ENCODE measurements around the gene ZNF468.
"Not testable (repeated sequence)": the region's sequence is repeated elsewhere in the genome, so short reads cannot be mapped to it uniquely, and the experiment has no call there.

The ZNF468 gene

DNA sequence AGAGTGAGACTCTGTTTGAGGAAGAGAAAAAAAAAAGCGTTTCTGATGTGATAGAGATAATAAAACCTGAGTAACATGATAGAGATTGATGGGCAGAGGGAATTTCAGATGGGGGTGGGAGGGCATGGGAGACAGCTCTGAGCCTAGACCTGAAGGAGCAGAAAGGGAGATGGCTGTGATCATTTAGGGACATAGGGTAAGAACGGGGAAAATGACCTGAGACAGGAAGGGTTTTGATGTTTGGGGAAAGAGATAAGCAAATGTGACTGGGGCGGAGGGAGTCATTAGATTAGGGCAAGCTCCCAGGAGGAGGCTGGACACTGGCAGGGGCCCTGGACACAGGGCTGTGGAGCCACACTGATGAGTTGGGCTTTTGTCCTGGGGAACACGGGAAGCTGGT lies 33.9 kb upstream of the ZNF468 start:
- Histone ChIP-seq H3K27me3 (no peaks in the 10 kb centered on the region), H3K4me2 (no peak overlapping the region), H3K27ac (no peak overlapping the region), H3K4me3 (no peak overlapping the region), H3K9me3 (replicated peaks in 1 of 11) (peaks cover 4 to 25% (median 5%) of the 10 kb centered on the region in 11 experiments; a peak in 19 of 22 replicates), H3K9ac (no peak overlapping the region), H3K36me3 (peaks cover 82 to 88% (median 84%) of the 10 kb centered on the region in 11 experiments), H4K20me1 (peaks cover 0 to 33% (median 3%) of the 10 kb centered on the region in 11 experiments; a peak in 10 of 22 replicates), H3K4me1 (peaks cover 5 to 13% (median 6%) of the 10 kb centered on the region in 10 experiments; a peak in 19 of 20 replicates)
- no peak for TF ChIP-seq Cebpa-rat (IDR thresholded peaks at IDR 0.05)

DNA sequence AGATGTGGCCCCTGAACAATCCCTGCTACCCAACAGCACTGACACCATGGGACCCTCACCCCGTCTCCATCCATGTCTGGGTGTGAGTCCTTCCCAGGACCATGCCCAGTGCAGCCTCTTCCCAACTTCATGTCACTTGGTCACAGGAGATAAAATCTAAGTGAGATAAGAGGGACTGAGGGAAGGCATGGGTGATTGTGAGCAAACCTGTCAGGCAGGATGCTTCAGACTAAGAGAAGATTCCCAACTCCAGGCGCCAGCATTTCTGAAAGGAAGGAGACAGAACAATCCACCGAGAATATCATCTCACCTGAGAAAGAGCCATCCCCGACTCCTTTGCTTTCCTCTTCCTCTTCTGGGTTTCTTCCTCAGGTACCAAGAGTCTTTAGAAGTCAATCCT lies 32.5 kb upstream of the ZNF468 start:
- no peaks in the 10 kb centered on the region for H3K27me3 ChIP-seq
- H3K36me3 ChIP-seq: peaks cover 88 to 95% (median 90%) of the 10 kb centered on the region in 11 experiments

DNA sequence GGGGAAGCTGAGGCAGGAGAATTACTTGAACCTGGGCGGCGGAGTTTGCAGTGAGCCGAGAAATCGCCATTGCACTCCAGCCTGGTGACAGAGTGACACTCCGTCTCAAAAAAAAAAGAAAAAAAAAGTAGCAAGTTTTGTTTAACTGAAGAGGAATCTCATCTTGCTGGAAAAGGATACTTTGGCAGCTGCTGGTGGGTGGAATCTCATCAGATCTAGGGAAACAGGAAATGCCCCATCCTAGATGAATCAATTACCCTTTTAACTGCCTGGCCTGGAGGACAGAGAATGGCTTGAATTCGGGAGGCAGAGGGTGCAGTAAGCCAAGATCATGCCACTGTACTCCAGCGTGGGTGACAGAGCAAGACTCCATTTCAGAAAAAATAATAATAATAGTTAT lies 31.7 kb upstream of the ZNF468 start:
- H3K9ac ChIP-seq: no peak overlapping the region
- no peak overlapping the region for H3K4me3 ChIP-seq
- H3K27ac ChIP-seq: no peak overlapping the region
- H3K27me3 ChIP-seq: no peaks in the 10 kb centered on the region
- no peaks in the 10 kb centered on the region for H3K4me1 ChIP-seq
- TF ChIP-seq Cebpa-rat (IDR thresholded peaks at IDR 0.05): no peak
- H3K4me2 ChIP-seq: no peak overlapping the region
- H3K36me3 ChIP-seq: peaks cover 88 to 95% (median 91%) of the 10 kb centered on the region in 11 experiments
- peaks cover 24 to 37% (median 27%) of the 10 kb centered on the region in 11 experiments for H3K9me3 ChIP-seq (replicated peaks in 1 of 11)
- peaks cover 0 to 22% (median 0%) of the 10 kb centered on the region in 11 experiments; a peak in 9 of 22 replicates for H4K20me1 ChIP-seq

More for the DNA sequence above, 32.5 kb upstream of the ZNF468 start:
- TF ChIP-seq Cebpa-rat (IDR thresholded peaks at IDR 0.05): no peak
- Histone ChIP-seq H3K27ac (no peak overlapping the region), H3K4me1 (no peaks in the 10 kb centered on the region), H4K20me1 (peaks cover 0 to 31% (median 0%) of the 10 kb centered on the region in 11 experiments; a peak in 10 of 22 replicates), H3K4me3 (no peak overlapping the region), H3K9me3 (replicated peaks in 1 of 11) (peaks cover 15 to 35% (median 18%) of the 10 kb centered on the region in 11 experiments), H3K4me2 (no peak overlapping the region), H3K9ac (no peak overlapping the region)

DNA sequence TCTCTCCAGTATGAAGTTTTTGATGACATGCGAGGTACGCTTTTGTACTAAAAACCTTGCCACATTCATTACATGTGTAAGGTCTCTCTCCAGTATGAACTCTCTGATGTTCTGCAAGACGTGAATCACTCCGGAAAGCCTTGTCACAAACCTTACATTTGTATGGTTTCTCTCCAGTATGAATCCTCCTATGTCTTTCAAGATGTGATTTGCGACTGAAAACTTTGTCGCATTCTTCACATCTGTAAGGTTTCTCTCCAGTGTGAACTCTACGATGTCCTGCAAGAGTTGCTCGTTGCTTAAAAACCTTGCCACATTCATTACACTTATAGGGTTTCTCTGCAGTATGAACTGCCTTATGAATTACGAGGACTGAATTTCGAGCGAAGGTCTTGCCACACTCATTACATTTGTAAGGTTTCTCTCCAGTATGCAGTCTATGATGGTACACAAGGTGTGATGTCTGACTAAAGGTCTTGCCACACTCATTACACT lies 23.5 kb upstream of the ZNF468 start:
- no peaks in the 10 kb centered on the region; a peak in 1 of 22 replicates for H3K27me3 ChIP-seq
- H3K4me1 ChIP-seq: no peaks in the 10 kb centered on the region
- peak overlapping the region; percentile 11 to 44 (median 22); a peak in 9 of 20 replicates for H3K4me3 ChIP-seq
- no peak overlapping the region for H3K4me2 ChIP-seq
- H4K20me1 ChIP-seq: no peaks in the 10 kb centered on the region
- no peak for TF ChIP-seq Cebpa-rat (IDR thresholded peaks at IDR 0.05)
- no peak overlapping the region for H3K9ac ChIP-seq
- H3K9me3 ChIP-seq (replicated peaks in 1 of 11): peaks cover 74 to 97% (median 85%) of the 10 kb centered on the region in 11 experiments
- no peak overlapping the region for H3K27ac ChIP-seq
- peaks cover 81 to 96% (median 91%) of the 10 kb centered on the region in 11 experiments for H3K36me3 ChIP-seq

DNA sequence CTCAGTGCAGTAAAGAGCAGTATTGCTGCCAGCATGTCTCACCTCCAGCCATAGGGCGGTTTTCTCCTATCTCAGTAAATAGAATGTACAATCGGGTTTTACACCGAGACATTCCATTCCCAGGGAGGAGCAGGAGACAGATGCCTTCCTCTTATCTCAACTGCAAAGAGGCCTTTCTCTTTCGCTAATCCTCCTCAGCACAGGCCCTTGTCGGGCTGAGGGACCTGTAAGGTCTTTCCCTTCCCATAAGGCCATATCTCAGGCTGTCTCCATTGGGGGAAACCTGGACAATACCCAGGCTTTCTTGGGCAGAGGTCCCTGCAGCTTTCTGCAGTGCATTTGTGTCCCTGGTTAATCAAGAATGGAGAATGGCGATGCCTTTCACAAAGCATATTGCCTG lies 15.6 kb upstream of the ZNF468 start:
- not testable (repeated sequence) for H3K9ac ChIP-seq, H3K4me3 ChIP-seq, H4K20me1 ChIP-seq, H3K4me2 ChIP-seq, H3K4me1 ChIP-seq, H3K27me3 ChIP-seq, H3K27ac ChIP-seq
- Histone ChIP-seq H3K36me3 (peaks cover 5 to 18% (median 12%) of the 10 kb centered on the region in 11 experiments; a peak in 21 of 22 replicates), H3K9me3 (replicated peaks in 1 of 11) (peaks cover 0 to 24% (median 10%) of the 10 kb centered on the region in 11 experiments; a peak in 12 of 22 replicates)

DNA sequence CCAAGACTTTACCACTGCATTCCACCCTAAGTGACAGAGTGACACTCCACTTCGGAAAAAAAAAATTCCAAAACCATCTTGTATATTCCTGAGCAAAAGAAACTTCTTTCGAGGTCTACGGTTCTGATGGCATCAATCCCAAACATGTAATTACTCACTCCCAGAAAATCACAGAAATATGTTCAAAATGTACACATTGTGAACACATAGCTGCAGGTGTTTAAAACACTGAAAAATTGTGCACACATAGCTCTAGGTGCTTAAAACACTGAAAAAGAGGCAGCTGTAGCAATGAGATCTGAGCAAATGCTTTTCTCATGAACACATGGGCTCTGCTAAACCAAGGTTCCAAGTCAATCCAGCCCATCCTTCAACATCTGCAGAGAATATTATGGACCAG lies 14.0 kb upstream of the ZNF468 start:
- H3K9ac ChIP-seq: no peak overlapping the region
- H3K4me2 ChIP-seq: no peak overlapping the region
- no peak overlapping the region for H3K27ac ChIP-seq
- H3K36me3 ChIP-seq: peaks cover 0 to 10% (median 0%) of the 10 kb centered on the region in 11 experiments; a peak in 5 of 22 replicates
- H4K20me1 ChIP-seq: no peaks in the 10 kb centered on the region
- no peak for TF ChIP-seq Cebpa-rat (IDR thresholded peaks at IDR 0.05)
- no peaks in the 10 kb centered on the region for H3K27me3 ChIP-seq
- peaks cover 0 to 18% (median 6%) of the 10 kb centered on the region in 11 experiments; a peak in 5 of 22 replicates for H3K9me3 ChIP-seq (replicated peaks in 1 of 11)
- no peak overlapping the region for H3K4me3 ChIP-seq
- H3K4me1 ChIP-seq: no peaks in the 10 kb centered on the region

DNA sequence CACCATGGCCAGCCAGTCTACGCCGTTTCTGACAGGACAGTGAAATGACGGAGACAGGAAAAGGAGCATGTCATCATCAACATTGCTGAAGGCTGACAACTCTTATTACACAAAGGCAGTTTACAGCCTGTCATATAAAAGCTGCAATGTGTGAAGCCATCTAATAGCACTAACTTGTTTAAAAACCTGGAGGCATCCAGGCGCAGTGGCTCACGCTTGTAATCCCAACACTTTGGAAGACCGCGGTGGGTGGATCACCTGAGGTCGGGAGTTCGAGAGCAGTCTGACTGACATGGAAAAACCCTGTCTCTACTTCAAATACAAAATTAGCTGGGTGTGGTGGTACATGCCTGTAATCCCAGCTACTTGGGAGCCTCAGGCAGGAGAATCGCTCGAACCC lies 10.6 kb upstream of the ZNF468 start:
- H3K4me3 ChIP-seq, H3K4me2 ChIP-seq, H3K4me1 ChIP-seq, H3K27me3 ChIP-seq, H3K36me3 ChIP-seq, H4K20me1 ChIP-seq, H3K27ac ChIP-seq, H3K9ac ChIP-seq: not testable (repeated sequence)
- H3K9me3 ChIP-seq (replicated peaks in 1 of 11): peaks cover 0 to 16% (median 6%) of the 10 kb centered on the region in 11 experiments; a peak in 5 of 22 replicates

DNA sequence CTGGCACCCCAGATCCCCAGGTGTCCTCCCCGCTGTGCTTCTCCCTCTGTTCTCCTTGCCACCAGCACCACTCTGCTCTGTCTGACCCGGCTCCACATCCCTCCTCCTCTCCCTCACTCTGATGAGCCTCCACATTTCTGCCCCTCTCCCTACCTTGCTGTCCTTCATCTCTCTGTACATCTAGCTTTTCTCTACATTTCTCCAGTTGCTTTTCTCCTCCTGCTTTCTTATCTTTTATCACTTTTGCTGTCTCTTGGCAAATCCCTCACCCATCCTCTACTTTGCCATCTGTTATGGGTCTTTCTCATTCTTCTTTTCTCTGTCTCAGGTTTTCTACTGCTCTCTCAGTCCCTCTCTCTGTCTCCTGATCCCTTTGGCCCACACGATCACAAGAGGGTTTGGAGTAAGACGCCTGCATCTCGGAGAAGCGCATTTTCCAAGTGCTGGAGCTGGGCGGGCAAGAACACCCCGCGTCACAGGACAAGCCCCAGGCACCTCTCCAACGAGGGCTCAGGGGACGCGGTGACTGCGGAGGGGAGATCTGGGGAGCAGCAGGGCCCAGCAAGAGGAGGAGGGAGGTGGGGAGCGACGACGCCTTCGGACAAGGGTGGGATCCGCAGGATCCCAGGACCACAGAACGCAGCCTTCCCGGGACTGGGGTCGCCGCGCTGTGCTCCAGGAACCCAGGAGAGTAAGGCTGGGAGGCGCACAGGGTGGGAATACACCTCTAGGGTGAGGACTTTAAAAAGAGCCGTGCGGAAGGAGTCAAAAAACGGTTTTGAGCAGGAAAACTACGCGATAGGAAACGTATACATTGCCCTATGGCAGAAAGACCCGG lies 660 bp downstream of the ZNF468 start:
- peaks cover 26 to 33% (median 31%) of the 10 kb centered on the region in 11 experiments for H3K36me3 ChIP-seq
- not testable (repeated sequence) for H4K20me1 ChIP-seq; H3K27me3 ChIP-seq; H3K9me3 ChIP-seq (replicated peaks in 1 of 11)
- H3K27ac ChIP-seq: peak overlapping the region; percentile 63 to 86 (median 80); a peak in 21 of 22 replicates
- H3K4me3 ChIP-seq: peak overlapping the region; percentile 75 to 82 (median 78)
- H3K9ac ChIP-seq: peak overlapping the region; percentile 78 to 90 (median 85)
- peak overlapping the region; percentile 60 to 84 (median 71) for H3K4me2 ChIP-seq
- H3K4me1 ChIP-seq: peaks cover 0 to 12% (median 4%) of the 10 kb centered on the region in 10 experiments; a peak in 11 of 20 replicates

DNA sequence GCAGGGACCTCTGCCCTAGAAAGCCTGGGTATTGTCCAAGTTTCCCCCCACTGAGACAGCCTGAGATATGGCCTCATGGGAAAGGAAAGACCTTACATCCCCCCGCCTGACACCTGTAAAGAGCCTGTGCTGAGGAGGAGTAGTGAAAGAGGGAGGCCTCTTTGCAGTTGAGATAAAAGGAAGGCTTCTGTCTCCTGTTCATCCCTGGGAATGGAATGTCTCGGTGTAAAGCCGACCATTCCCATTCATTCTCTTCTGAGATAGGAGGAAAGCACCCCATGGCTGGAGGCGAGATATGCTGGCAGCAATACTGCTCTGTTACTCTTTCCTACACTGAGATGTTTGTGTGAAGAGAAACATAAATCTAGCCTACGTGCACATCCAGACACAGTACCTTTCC lies 10.1 kb downstream of the ZNF468 start:
- Histone ChIP-seq H3K36me3 (peaks cover 93 to 100% (median 97%) of the 10 kb centered on the region in 11 experiments), H3K9me3 (replicated peaks in 1 of 11) (peaks cover 40 to 84% (median 46%) of the 10 kb centered on the region in 11 experiments)
- not testable (repeated sequence) for H3K27me3 ChIP-seq, H3K9ac ChIP-seq, H3K4me1 ChIP-seq, H3K27ac ChIP-seq, H3K4me2 ChIP-seq, H3K4me3 ChIP-seq, H4K20me1 ChIP-seq

DNA sequence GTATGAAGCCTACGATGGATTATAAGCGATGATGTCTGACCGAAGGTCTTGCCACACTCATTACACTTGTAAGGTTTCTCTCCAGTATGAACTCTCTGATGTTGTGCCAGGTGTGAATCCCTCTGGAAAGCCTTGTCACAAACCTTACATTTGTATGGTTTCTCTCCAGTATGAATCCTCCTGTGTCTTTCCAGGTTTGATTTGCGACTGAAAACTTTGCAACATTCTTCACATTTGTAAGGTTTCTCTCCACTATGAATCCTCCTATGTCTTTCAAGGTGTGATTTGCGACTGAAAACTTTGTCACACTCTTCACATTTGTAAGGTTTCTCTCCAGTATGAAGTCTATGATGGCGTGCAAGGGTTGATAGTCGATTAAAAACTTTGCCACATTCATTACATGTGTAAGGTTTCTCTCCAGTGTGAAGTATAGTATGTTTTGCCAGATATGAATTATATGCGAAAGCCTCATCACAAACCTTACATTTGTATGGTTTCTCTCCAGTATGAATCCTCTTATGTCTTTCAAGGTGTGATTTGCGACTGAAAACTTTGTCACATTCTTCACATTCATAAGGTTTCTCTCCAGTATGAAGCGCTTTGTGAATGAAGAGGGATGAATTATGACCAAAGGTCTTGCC lies 16.5 kb downstream of the ZNF468 start:
- not testable (repeated sequence) for H4K20me1 ChIP-seq, H3K4me1 ChIP-seq, H3K4me2 ChIP-seq, H3K9ac ChIP-seq, H3K27ac ChIP-seq, H3K27me3 ChIP-seq
- Histone ChIP-seq H3K9me3 (replicated peaks in 1 of 11) (peaks cover 89 to 100% (median 95%) of the 10 kb centered on the region in 11 experiments), H3K36me3 (peaks cover 89 to 100% (median 98%) of the 10 kb centered on the region in 11 experiments), H3K4me3 (peak overlapping the region in 7 of 10 experiments; percentile 9 to 49 (median 33); a peak in 6 of 20 replicates)

DNA sequence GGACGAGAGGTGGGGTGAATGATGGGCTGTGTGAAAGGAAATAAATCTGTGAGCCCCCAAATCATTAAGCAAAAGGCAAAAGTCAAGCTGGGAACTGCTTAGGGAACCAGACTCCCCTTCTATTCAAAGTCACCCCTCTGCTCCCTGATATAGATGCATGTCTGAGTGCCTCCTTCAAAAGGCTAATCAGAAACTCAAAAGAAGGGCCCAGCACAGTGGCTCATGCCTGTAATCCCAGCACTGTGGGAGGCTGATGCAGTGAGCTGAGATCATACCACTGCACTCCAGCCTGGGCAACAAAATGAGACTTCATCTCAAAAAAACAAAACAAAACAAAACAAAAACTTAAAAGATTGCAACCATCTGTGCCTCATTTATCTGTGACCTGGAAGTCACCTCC lies 23.1 kb downstream of the ZNF468 start:
- H3K4me2 ChIP-seq, H3K4me1 ChIP-seq, H3K9ac ChIP-seq, H3K4me3 ChIP-seq, H3K27me3 ChIP-seq, H4K20me1 ChIP-seq, H3K27ac ChIP-seq: not testable (repeated sequence)
- Histone ChIP-seq H3K36me3 (peaks cover 22 to 38% (median 34%) of the 10 kb centered on the region in 11 experiments), H3K9me3 (replicated peaks in 1 of 11) (peaks cover 22 to 76% (median 30%) of the 10 kb centered on the region in 11 experiments)

DNA sequence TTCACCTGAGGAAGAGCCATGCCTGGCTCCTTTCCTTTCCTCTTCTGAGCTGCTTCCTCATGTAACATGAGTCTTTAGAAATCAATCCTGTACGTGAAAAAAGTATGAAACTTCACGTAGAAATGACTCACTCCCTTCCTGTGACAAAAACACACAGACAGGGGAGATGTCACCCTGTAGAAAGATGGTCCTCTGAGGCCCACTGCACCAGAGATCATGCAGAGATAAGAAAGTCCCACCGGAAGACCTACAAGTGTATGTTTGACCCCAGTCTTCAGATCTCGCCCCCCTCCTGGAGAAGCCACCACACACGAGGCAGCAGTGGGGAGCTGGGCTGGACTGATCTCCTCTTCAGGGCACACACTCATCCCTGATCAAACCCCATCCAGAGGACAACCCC lies 23.9 kb downstream of the ZNF468 start:
- peaks cover 15 to 73% (median 22%) of the 10 kb centered on the region in 11 experiments for H3K9me3 ChIP-seq (replicated peaks in 1 of 11)
- H3K9ac ChIP-seq, H3K27ac ChIP-seq, H4K20me1 ChIP-seq, H3K4me1 ChIP-seq, H3K4me3 ChIP-seq, H3K27me3 ChIP-seq: not testable (repeated sequence)
- H3K36me3 ChIP-seq: peaks cover 14 to 30% (median 27%) of the 10 kb centered on the region in 11 experiments
- H3K4me2 ChIP-seq: peak overlapping the region in 3 of 11 experiments; percentile 12 to 26 (median 15); a peak in 4 of 22 replicates
